SH-SY5Y (cell line): ENCODE measurements around the gene MYBPC1.

Experiments
- GATA2 ChIP-seq: IDR thresholded peaks from 2 replicates; pipeline ENCODE4 v1.6.1; 2011; ENCODE audit warnings: mild to moderate bottlenecking, low read depth, low read length
- GATA3 ChIP-seq: IDR thresholded peaks from 2 replicates; pipeline ENCODE4 v1.6.1; 2011; ENCODE audit warnings: low read depth, mild to moderate bottlenecking, low read length, moderate library complexity

- TF ChIP-seq GATA2 (no peak), GATA3 (no peak)
Measured at GRCh38 chr12:101671833-101672232, 77.1 kb downstream of the MYBPC1 start.
